ENCODE data around the gene GTF2H1.

GTF2H1 gene

DNA sequence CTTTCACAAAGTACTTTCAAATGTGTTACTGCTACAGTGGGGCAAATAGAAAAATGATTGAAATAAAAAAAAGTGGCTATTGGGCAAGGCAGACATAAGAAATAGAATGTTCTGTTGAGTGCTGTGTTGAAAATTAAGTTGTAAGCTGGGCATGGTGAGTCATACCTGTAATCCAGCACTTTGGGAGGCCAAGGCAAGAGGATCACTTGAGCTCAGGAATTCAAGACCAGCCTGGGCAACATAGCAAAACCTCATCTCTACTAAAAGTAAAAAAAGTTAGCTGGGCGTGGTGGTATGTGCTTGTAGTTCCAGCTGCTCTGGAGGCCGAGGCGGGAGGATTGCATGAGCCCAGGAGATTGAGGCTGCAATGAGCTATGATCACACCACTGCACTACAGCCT is 45.1 kb downstream of the GTF2H1 start:
- Histone ChIP-seq H3K56ac (ENCODE audit: low read length) (no peak overlapping the region), H3K18ac (ENCODE audit: low read length) (no peak overlapping the region), H2BK15ac (replicated peaks; ENCODE audit: low read depth) (no peak overlapping the region), H3K4me1 (ENCODE audit: control insufficient read depth, low read depth, low read length) (no peaks in the 10 kb centered on the region), H2BK5ac (ENCODE audit: low read length) (no peak overlapping the region), H3K79me1 (ENCODE audit: low read length) (no peaks in the 10 kb centered on the region), H4K8ac (ENCODE audit: low read depth, low read length) (no peak overlapping the region), H3K79me2 (ENCODE audit: control insufficient read depth, insufficient read depth, low read length) (no peaks in the 10 kb centered on the region), H3K36me3 (ENCODE audit: control insufficient read depth, insufficient read depth, low read length) (peaks cover 6% of the 10 kb centered on the region), H3K4me2 (ENCODE audit: low read length) (no peak overlapping the region), H2BK120ac (ENCODE audit: low read depth, low read length) (no peak overlapping the region), H3K4me3 (ENCODE audit: low read length) (no peak overlapping the region), H4K5ac (ENCODE audit: low read length) (no peak overlapping the region), H3K4ac (ENCODE audit: low read depth, low read length) (no peak overlapping the region), H3K27me3 (ENCODE audit: insufficient read depth, low read length, poor library complexity) (no peaks in the 10 kb centered on the region), H3K9ac (ENCODE audit: low read length) (no peak overlapping the region), H3K23ac (ENCODE audit: low read length) (no peak overlapping the region), H2AK5ac (ENCODE audit: low read length) (no peak overlapping the region), H3K27ac (ENCODE audit: low read depth, low read length) (no peak overlapping the region)
- WGBS (ENCODE audit: extremely low coverage, insufficient coverage, low lambda C conversion rate), result no CpG with 5 or more reads among the region's 3 CpGs
- no peak for DNase-seq

DNA sequence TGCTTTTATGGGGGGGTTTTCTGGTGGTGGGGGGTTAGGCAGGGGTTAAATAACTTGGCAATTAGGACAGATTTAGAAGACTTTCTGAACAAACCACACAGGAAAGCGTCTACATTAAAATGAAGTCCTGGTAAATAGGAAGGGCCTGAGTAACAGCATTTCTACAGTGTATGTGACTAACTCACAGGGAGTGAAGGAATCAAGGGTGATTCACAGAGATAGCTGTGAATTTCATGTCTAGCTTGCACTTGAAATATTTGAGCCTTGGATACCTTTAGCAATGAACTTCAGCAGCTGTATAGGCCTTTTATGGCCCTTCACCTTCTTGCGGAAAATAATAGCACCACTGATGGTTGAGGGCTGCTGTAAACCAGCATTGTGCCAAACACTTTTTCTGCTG is 45.9 kb downstream of the GTF2H1 start:
- no peak overlapping the region for H2BK5ac ChIP-seq (ENCODE audit: low read length)
- H3K18ac ChIP-seq (ENCODE audit: low read length), result no peak overlapping the region
- H2BK15ac ChIP-seq (replicated peaks; ENCODE audit: low read depth), result no peak overlapping the region
- no peaks in the 10 kb centered on the region for H3K79me1 ChIP-seq (ENCODE audit: low read length)
- no peak overlapping the region for H4K8ac ChIP-seq (ENCODE audit: low read depth, low read length)
- no peak overlapping the region for H3K27ac ChIP-seq (ENCODE audit: low read depth, low read length)
- no peak overlapping the region for H3K56ac ChIP-seq (ENCODE audit: low read length)
- no peaks in the 10 kb centered on the region for H3K79me2 ChIP-seq (ENCODE audit: control insufficient read depth, insufficient read depth, low read length)
- no peak for DNase-seq
- H4K5ac ChIP-seq (ENCODE audit: low read length), result no peak overlapping the region
- no peak overlapping the region for H2BK120ac ChIP-seq (ENCODE audit: low read depth, low read length)
- H3K4me1 ChIP-seq (ENCODE audit: control insufficient read depth, low read depth, low read length), result no peaks in the 10 kb centered on the region
- no peak overlapping the region for H3K4ac ChIP-seq (ENCODE audit: low read depth, low read length)
- no peaks in the 10 kb centered on the region for H3K27me3 ChIP-seq (ENCODE audit: insufficient read depth, low read length, poor library complexity)
- H3K9ac ChIP-seq (ENCODE audit: low read length), result no peak overlapping the region
- peaks cover 6% of the 10 kb centered on the region for H3K36me3 ChIP-seq (ENCODE audit: control insufficient read depth, insufficient read depth, low read length)
- H3K23ac ChIP-seq (ENCODE audit: low read length), result no peak overlapping the region
- H3K4me3 ChIP-seq (ENCODE audit: low read length), result no peak overlapping the region
- no peak overlapping the region for H3K4me2 ChIP-seq (ENCODE audit: low read length)
- no peak overlapping the region for H2AK5ac ChIP-seq (ENCODE audit: low read length)
- no CpG with 5 or more reads among the region's 2 CpGs for WGBS (ENCODE audit: extremely low coverage, insufficient coverage, low lambda C conversion rate)

DNA sequence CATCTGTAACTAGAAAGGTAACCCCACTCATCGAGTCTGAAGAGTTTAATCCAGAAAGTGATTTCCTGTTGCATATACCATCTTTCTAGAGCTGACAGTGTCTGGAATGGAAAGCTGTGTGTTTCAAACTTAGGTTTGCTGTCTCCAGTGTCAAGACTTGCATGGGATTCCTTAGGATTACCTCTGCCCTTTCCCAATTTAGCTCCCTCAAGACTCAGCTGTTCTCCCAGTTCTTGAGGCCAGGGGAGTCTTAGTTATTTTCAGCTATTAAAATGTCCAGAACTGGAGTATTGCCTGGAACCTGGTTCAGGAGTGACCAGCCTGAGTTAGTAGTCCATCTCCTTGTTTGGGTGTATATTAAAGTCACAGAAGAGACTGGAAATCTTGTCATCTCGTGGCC is 47.0 kb downstream of the GTF2H1 start:
- Histone ChIP-seq H2BK5ac (ENCODE audit: low read length) (no peak overlapping the region), H3K79me2 (ENCODE audit: control insufficient read depth, insufficient read depth, low read length) (no peaks in the 10 kb centered on the region), H4K8ac (ENCODE audit: low read depth, low read length) (no peak overlapping the region), H3K27me3 (ENCODE audit: insufficient read depth, low read length, poor library complexity) (no peaks in the 10 kb centered on the region), H2BK120ac (ENCODE audit: low read depth, low read length) (no peak overlapping the region), H3K23ac (ENCODE audit: low read length) (no peak overlapping the region), H3K79me1 (ENCODE audit: low read length) (no peaks in the 10 kb centered on the region), H3K27ac (ENCODE audit: low read depth, low read length) (no peak overlapping the region), H3K4me2 (ENCODE audit: low read length) (no peak overlapping the region), H3K36me3 (ENCODE audit: control insufficient read depth, insufficient read depth, low read length) (peaks cover 6% of the 10 kb centered on the region), H4K5ac (ENCODE audit: low read length) (no peak overlapping the region), H3K18ac (ENCODE audit: low read length) (no peak overlapping the region), H3K56ac (ENCODE audit: low read length) (no peak overlapping the region), H3K4me1 (ENCODE audit: control insufficient read depth, low read depth, low read length) (no peaks in the 10 kb centered on the region), H3K9ac (ENCODE audit: low read length) (no peak overlapping the region), H3K4ac (ENCODE audit: low read depth, low read length) (no peak overlapping the region), H2AK5ac (ENCODE audit: low read length) (no peak overlapping the region), H3K4me3 (ENCODE audit: low read length) (no peak overlapping the region), H2BK15ac (replicated peaks; ENCODE audit: low read depth) (no peak overlapping the region)
- no peak for DNase-seq
- no CpG with 5 or more reads among the region's 2 CpGs for WGBS (ENCODE audit: extremely low coverage, insufficient coverage, low lambda C conversion rate)

DNA sequence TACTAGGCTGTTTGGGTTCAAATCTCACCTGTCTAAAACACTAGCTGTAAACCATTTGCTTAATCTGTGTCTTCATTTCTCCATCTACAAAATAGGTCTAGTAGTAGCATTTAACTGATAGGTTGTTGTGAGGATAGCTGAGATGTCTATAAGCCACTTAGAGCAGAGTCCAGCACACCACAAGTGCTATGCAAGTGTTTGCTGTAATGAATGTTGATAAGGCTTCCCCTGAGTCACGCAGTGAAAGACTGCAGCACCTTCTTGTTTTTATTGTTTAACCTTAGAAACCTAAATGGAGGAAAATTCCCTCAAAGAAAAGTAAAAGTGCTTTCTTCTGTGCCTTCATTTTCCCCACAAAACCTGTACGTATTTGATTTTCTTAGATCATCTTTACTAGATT is 48.9 kb downstream of the GTF2H1 start:
- Histone ChIP-seq H2AK5ac (ENCODE audit: low read length) (no peak overlapping the region), H3K79me2 (ENCODE audit: control insufficient read depth, insufficient read depth, low read length) (no peaks in the 10 kb centered on the region), H2BK15ac (replicated peaks; ENCODE audit: low read depth) (no peak overlapping the region), H3K56ac (ENCODE audit: low read length) (no peak overlapping the region), H3K18ac (ENCODE audit: low read length) (no peak overlapping the region), H3K36me3 (ENCODE audit: control insufficient read depth, insufficient read depth, low read length) (no peaks in the 10 kb centered on the region), H3K79me1 (ENCODE audit: low read length) (no peaks in the 10 kb centered on the region), H2BK120ac (ENCODE audit: low read depth, low read length) (no peak overlapping the region), H3K4me3 (ENCODE audit: low read length) (no peak overlapping the region), H3K4me1 (ENCODE audit: control insufficient read depth, low read depth, low read length) (no peaks in the 10 kb centered on the region), H3K23ac (ENCODE audit: low read length) (no peak overlapping the region), H2BK5ac (ENCODE audit: low read length) (no peak overlapping the region), H3K27ac (ENCODE audit: low read depth, low read length) (no peak overlapping the region), H3K27me3 (ENCODE audit: insufficient read depth, low read length, poor library complexity) (no peaks in the 10 kb centered on the region), H3K4me2 (ENCODE audit: low read length) (no peak overlapping the region), H3K9ac (ENCODE audit: low read length) (no peak overlapping the region), H4K5ac (ENCODE audit: low read length) (no peak overlapping the region), H4K8ac (ENCODE audit: low read depth, low read length) (no peak overlapping the region), H3K4ac (ENCODE audit: low read depth, low read length) (no peak overlapping the region)
- WGBS (ENCODE audit: extremely low coverage, insufficient coverage, low lambda C conversion rate), result no CpG with 5 or more reads among the region's 2 CpGs
- no peak for DNase-seq

DNA sequence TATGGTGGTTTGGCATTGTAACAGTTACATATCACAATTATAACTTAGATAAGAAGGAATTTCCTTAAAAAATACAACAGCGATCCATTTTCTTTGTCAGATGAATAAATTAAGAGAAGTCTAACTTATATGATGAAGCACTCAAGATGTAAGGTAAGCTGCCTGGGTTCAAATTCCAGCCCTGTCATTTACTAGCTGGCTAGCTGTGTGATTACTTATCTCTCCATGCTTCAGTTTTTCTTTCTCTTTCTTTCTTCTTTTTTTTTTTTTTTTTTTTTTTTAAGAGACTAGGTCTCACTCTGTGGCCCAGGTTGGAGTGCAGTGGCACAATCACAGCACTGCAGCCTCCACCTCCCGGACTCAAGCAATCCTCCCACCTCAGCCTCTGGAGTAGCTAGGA is 49.8 kb downstream of the GTF2H1 start:
- H3K9ac ChIP-seq (ENCODE audit: low read length), result no peak overlapping the region
- DNase-seq, result no peak
- no peak overlapping the region for H3K27ac ChIP-seq (ENCODE audit: low read depth, low read length)
- H2AK5ac ChIP-seq (ENCODE audit: low read length), result no peak overlapping the region
- no peak overlapping the region for H4K5ac ChIP-seq (ENCODE audit: low read length)
- H3K4me1 ChIP-seq (ENCODE audit: control insufficient read depth, low read depth, low read length), result no peaks in the 10 kb centered on the region
- H3K79me1 ChIP-seq (ENCODE audit: low read length), result no peaks in the 10 kb centered on the region
- H2BK120ac ChIP-seq (ENCODE audit: low read depth, low read length), result no peak overlapping the region
- H3K36me3 ChIP-seq (ENCODE audit: control insufficient read depth, insufficient read depth, low read length), result no peaks in the 10 kb centered on the region
- no peak overlapping the region for H3K4ac ChIP-seq (ENCODE audit: low read depth, low read length)
- H3K79me2 ChIP-seq (ENCODE audit: control insufficient read depth, insufficient read depth, low read length), result no peaks in the 10 kb centered on the region
- no peak overlapping the region for H2BK15ac ChIP-seq (replicated peaks; ENCODE audit: low read depth)
- H3K56ac ChIP-seq (ENCODE audit: low read length), result no peak overlapping the region
- no peaks in the 10 kb centered on the region for H3K27me3 ChIP-seq (ENCODE audit: insufficient read depth, low read length, poor library complexity)
- no peak overlapping the region for H3K23ac ChIP-seq (ENCODE audit: low read length)
- WGBS (ENCODE audit: extremely low coverage, insufficient coverage, low lambda C conversion rate), result no CpG with 5 or more reads among the region's 2 CpGs
- no peak overlapping the region for H3K4me3 ChIP-seq (ENCODE audit: low read length)
- no peak overlapping the region for H3K4me2 ChIP-seq (ENCODE audit: low read length)
- no peak overlapping the region for H4K8ac ChIP-seq (ENCODE audit: low read depth, low read length)
- no peak overlapping the region for H2BK5ac ChIP-seq (ENCODE audit: low read length)
- no peak overlapping the region for H3K18ac ChIP-seq (ENCODE audit: low read length)

DNA sequence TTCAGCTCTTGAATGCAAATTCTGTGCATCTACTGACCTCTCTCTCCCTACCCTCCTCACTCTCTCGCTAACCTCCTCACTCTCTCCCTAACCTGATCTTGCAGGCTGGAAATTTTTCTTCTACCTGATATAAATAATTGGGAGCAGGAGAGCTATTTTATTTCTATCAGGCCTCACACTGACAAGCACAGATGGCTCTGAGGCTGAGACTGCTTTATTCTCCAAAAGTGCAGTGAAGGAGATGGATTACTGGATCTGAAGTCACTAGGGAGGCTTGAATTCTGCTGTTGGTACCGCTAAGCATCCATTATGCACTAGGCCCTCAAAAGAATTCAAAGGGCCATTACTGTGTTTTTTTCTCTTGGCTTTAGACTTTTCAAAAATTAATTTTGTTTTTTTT is 52.6 kb downstream of the GTF2H1 start:
- no CpG with 5 or more reads among the region's 2 CpGs for WGBS (ENCODE audit: extremely low coverage, insufficient coverage, low lambda C conversion rate)
- H3K27ac ChIP-seq (ENCODE audit: low read depth, low read length), result no peak overlapping the region

More for the DNA sequence above, 52.6 kb downstream of the GTF2H1 start:
- no peak overlapping the region for H2BK5ac ChIP-seq (ENCODE audit: low read length)
- H3K4me2 ChIP-seq (ENCODE audit: low read length), result no peak overlapping the region
- H3K4me3 ChIP-seq (ENCODE audit: low read length), result no peak overlapping the region
- no peak overlapping the region for H3K18ac ChIP-seq (ENCODE audit: low read length)
- H3K27me3 ChIP-seq (ENCODE audit: insufficient read depth, low read length, poor library complexity), result no peaks in the 10 kb centered on the region
- no peak overlapping the region for H3K56ac ChIP-seq (ENCODE audit: low read length)
- H2BK15ac ChIP-seq (replicated peaks; ENCODE audit: low read depth), result no peak overlapping the region
- H3K36me3 ChIP-seq (ENCODE audit: control insufficient read depth, insufficient read depth, low read length), result no peaks in the 10 kb centered on the region
- no peak overlapping the region for H3K23ac ChIP-seq (ENCODE audit: low read length)
- H4K8ac ChIP-seq (ENCODE audit: low read depth, low read length), result no peak overlapping the region
- H3K4ac ChIP-seq (ENCODE audit: low read depth, low read length), result no peak overlapping the region
- no peak for DNase-seq
- H2AK5ac ChIP-seq (ENCODE audit: low read length), result no peak overlapping the region
- no peaks in the 10 kb centered on the region for H3K79me2 ChIP-seq (ENCODE audit: control insufficient read depth, insufficient read depth, low read length)
- H3K9ac ChIP-seq (ENCODE audit: low read length), result no peak overlapping the region
- H3K4me1 ChIP-seq (ENCODE audit: control insufficient read depth, low read depth, low read length), result no peaks in the 10 kb centered on the region
- H4K5ac ChIP-seq (ENCODE audit: low read length), result no peak overlapping the region
- H3K79me1 ChIP-seq (ENCODE audit: low read length), result no peaks in the 10 kb centered on the region
- H2BK120ac ChIP-seq (ENCODE audit: low read depth, low read length), result no peak overlapping the region

Measured in mesendoderm (in vitro differentiated cells).